ENCODE measurements around the gene EPB41L4B.

Gene EPB41L4B

GRCh38 chr9:109156708-109157107 is 164.2 kb downstream of the EPB41L4B start:
- WGBS (ENCODE audit: insufficient coverage, insufficient read length), result no CpG with 5 or more reads among the region's 8 CpGs
- Histone ChIP-seq H3K4me1 (ENCODE audit: control insufficient read depth, insufficient read depth, low read length) (no peaks in the 10 kb centered on the region), H3K27ac (ENCODE audit: low read length) (no peak overlapping the region), H3K9me3 (ENCODE audit: control insufficient read depth, insufficient read depth, low read length) (no peaks in the 10 kb centered on the region; the same call in 1 of the 2 replicates), H3K36me3 (ENCODE audit: control insufficient read depth, insufficient read depth, low read length) (no peaks in the 10 kb centered on the region), H3K27me3 (ENCODE audit: control insufficient read depth, insufficient read depth, low read length) (no peaks in the 10 kb centered on the region; the same call in 1 of the 2 replicates), H3K4me3 (ENCODE audit: low read length) (no peak overlapping the region)
- no peak for DNase-seq (ENCODE audit: low read depth, low spot score)

GRCh38 chr9:109150925-109151545 is 169.8 kb downstream of the EPB41L4B start:
- no peaks in the 10 kb centered on the region for H3K4me1 ChIP-seq (ENCODE audit: control insufficient read depth, insufficient read depth, low read length)
- no peak overlapping the region for H3K27ac ChIP-seq (ENCODE audit: low read length)
- DNase-seq (ENCODE audit: low read depth, low spot score), result no peak
- no peaks in the 10 kb centered on the region; the same call in 1 of the 2 replicates for H3K27me3 ChIP-seq (ENCODE audit: control insufficient read depth, insufficient read depth, low read length)
- WGBS (ENCODE audit: insufficient coverage, insufficient read length), result no CpG with 5 or more reads among the region's 3 CpGs
- H3K36me3 ChIP-seq (ENCODE audit: control insufficient read depth, insufficient read depth, low read length), result no peaks in the 10 kb centered on the region
- H3K9me3 ChIP-seq (ENCODE audit: control insufficient read depth, insufficient read depth, low read length), result no peaks in the 10 kb centered on the region; the same call in 1 of the 2 replicates
- H3K4me3 ChIP-seq (ENCODE audit: low read length), result no peak overlapping the region

DNA sequence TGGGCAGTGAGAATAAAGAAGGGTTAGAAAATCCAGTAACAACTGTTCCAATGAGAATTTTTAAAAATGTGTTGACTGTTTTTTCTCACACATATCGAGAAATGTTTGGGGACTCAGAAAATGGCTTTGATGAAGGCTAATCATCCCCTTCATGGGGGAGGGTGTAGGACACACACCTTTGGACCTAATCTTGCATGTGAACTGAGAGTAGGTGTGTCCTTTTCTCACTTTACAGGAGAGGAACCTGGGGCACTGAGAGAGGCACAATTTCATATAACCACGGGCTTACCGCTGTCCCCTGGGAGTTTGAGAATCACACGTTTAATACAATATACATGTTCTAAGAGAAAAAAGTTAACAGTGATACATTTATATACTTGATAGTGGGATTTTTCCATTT is 171.1 kb downstream of the EPB41L4B start:
- H3K4me3 ChIP-seq (ENCODE audit: low read length), result no peak overlapping the region
- H3K27ac ChIP-seq (ENCODE audit: low read length), result no peak overlapping the region
- DNase-seq (ENCODE audit: low read depth, low spot score), result no peak
- H3K9me3 ChIP-seq (ENCODE audit: control insufficient read depth, insufficient read depth, low read length), result no peaks in the 10 kb centered on the region; the same call in 1 of the 2 replicates
- no peaks in the 10 kb centered on the region for H3K36me3 ChIP-seq (ENCODE audit: control insufficient read depth, insufficient read depth, low read length)
- no CpG with 5 or more reads among the region's 4 CpGs for WGBS (ENCODE audit: insufficient coverage, insufficient read length)
- H3K4me1 ChIP-seq (ENCODE audit: control insufficient read depth, insufficient read depth, low read length), result no peaks in the 10 kb centered on the region
- H3K27me3 ChIP-seq (ENCODE audit: control insufficient read depth, insufficient read depth, low read length), result no peaks in the 10 kb centered on the region; the same call in 1 of the 2 replicates

DNA sequence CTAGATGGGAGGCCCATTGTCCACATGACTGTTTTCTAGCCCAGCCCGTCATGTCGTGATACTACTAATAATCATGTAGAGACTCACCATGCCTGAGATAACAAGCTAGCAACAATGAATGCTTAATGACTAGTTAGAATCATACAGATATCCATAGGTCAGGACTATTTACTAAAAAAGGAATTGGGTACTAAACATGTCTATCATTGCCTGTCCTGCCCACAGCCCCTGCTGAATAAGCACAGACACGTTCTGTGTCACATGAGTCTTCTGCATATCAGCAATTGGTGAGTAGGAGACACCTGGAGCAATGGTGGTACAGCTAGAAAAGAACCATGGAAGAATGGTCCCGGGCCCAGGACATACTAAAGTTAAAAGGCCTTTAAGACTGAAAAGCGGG is 171.8 kb downstream of the EPB41L4B start:
- H3K27ac ChIP-seq (ENCODE audit: low read length), result no peak overlapping the region
- no peaks in the 10 kb centered on the region for H3K4me1 ChIP-seq (ENCODE audit: control insufficient read depth, insufficient read depth, low read length)
- H3K27me3 ChIP-seq (ENCODE audit: control insufficient read depth, insufficient read depth, low read length), result no peaks in the 10 kb centered on the region; the same call in 1 of the 2 replicates
- no peak overlapping the region for H3K4me3 ChIP-seq (ENCODE audit: low read length)
- H3K9me3 ChIP-seq (ENCODE audit: control insufficient read depth, insufficient read depth, low read length), result no peaks in the 10 kb centered on the region; the same call in 1 of the 2 replicates
- no peak for DNase-seq (ENCODE audit: low read depth, low spot score)
- H3K36me3 ChIP-seq (ENCODE audit: control insufficient read depth, insufficient read depth, low read length), result no peaks in the 10 kb centered on the region
- no CpG with 5 or more reads among the region's 5 CpGs for WGBS (ENCODE audit: insufficient coverage, insufficient read length)

DNA sequence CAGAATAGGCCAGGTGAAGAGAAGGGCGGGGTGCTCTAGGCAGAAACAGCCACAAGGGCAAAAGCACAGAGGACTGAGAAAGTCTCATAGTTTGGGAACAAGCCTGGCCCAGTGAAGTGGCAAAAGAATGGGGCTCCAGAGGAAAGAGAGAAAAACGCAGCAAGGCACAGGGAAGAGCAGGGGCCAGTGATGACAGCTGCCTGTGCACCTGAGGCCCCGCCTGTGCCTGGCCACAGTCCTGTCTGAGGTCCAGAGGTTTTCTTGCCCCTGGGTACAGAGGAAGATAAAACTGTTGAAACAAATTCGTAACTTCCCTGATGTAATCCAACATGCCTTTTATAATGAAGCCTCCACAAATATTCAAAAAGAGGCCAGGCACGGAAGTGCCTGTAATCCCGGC is 175.8 kb downstream of the EPB41L4B start:
- H3K4me3 ChIP-seq (ENCODE audit: low read length), result no peak overlapping the region
- DNase-seq (ENCODE audit: low read depth, low spot score), result no peak
- WGBS (ENCODE audit: insufficient coverage, insufficient read length), result no CpG with 5 or more reads among the region's 6 CpGs
- H3K4me1 ChIP-seq (ENCODE audit: control insufficient read depth, insufficient read depth, low read length), result no peaks in the 10 kb centered on the region
- no peaks in the 10 kb centered on the region for H3K9me3 ChIP-seq (ENCODE audit: control insufficient read depth, insufficient read depth, low read length)
- no peaks in the 10 kb centered on the region for H3K27me3 ChIP-seq (ENCODE audit: control insufficient read depth, insufficient read depth, low read length)
- no peak overlapping the region for H3K27ac ChIP-seq (ENCODE audit: low read length)
- H3K36me3 ChIP-seq (ENCODE audit: control insufficient read depth, insufficient read depth, low read length), result no peaks in the 10 kb centered on the region

- Histone ChIP-seq H3K4me1 (ENCODE audit: control insufficient read depth, insufficient read depth, low read length) (no peaks in the 10 kb centered on the region), H3K27me3 (ENCODE audit: control insufficient read depth, insufficient read depth, low read length) (no peaks in the 10 kb centered on the region), H3K27ac (ENCODE audit: low read length) (no peak overlapping the region), H3K36me3 (ENCODE audit: control insufficient read depth, insufficient read depth, low read length) (no peaks in the 10 kb centered on the region), H3K9me3 (ENCODE audit: control insufficient read depth, insufficient read depth, low read length) (no peaks in the 10 kb centered on the region), H3K4me3 (ENCODE audit: low read length) (no peak overlapping the region)
- no CpG with 5 or more reads among the region's 5 CpGs for WGBS (ENCODE audit: insufficient coverage, insufficient read length)
- DNase-seq (ENCODE audit: low read depth, low spot score), result no peak
Observed at GRCh38 chr9:109143881-109144562, 176.8 kb downstream of the EPB41L4B start.

GRCh38 chr9:109141375-109141774 is 179.5 kb downstream of the EPB41L4B start:
- H3K4me3 ChIP-seq (ENCODE audit: low read length), result no peak overlapping the region
- H3K27me3 ChIP-seq (ENCODE audit: control insufficient read depth, insufficient read depth, low read length), result no peaks in the 10 kb centered on the region
- no peaks in the 10 kb centered on the region for H3K9me3 ChIP-seq (ENCODE audit: control insufficient read depth, insufficient read depth, low read length)
- no peak overlapping the region for H3K27ac ChIP-seq (ENCODE audit: low read length)
- DNase-seq (ENCODE audit: low read depth, low spot score), result no peak
- H3K36me3 ChIP-seq (ENCODE audit: control insufficient read depth, insufficient read depth, low read length), result no peaks in the 10 kb centered on the region
- H3K4me1 ChIP-seq (ENCODE audit: control insufficient read depth, insufficient read depth, low read length), result no peaks in the 10 kb centered on the region
- WGBS (ENCODE audit: insufficient coverage, insufficient read length), result no CpG with 5 or more reads among the region's 5 CpGs

GRCh38 chr9:109139851-109140250 is 181.0 kb downstream of the EPB41L4B start:
- Histone ChIP-seq H3K4me3 (ENCODE audit: low read length) (no peak overlapping the region), H3K4me1 (ENCODE audit: control insufficient read depth, insufficient read depth, low read length) (no peaks in the 10 kb centered on the region), H3K9me3 (ENCODE audit: control insufficient read depth, insufficient read depth, low read length) (no peaks in the 10 kb centered on the region), H3K27ac (ENCODE audit: low read length) (no peak overlapping the region), H3K27me3 (ENCODE audit: control insufficient read depth, insufficient read depth, low read length) (no peaks in the 10 kb centered on the region), H3K36me3 (ENCODE audit: control insufficient read depth, insufficient read depth, low read length) (no peaks in the 10 kb centered on the region)
- WGBS (ENCODE audit: insufficient coverage, insufficient read length), result no CpG with 5 or more reads among the region's 1 CpG
- no peak for DNase-seq (ENCODE audit: low read depth, low spot score)

DNA sequence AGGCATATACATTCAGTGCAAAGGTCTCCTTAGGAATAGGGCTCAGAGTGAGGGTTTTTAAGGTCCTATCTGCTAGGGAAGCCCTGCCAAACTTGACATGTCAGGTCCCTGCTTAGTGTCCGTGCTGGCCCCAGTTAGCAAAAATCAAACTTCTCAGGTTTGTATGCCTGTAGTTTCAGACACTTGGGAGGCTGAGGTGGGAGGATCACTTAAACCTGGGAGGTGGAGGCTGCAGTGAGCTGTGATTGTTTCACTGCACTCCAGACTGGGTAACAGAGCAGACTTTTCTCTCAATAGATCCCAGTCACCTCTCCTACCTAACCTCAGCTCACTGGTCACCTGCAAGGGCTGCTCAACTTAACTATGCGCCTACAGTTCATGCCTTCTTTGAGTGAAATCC is 182.4 kb downstream of the EPB41L4B start:
- Histone ChIP-seq H3K9me3 (ENCODE audit: control insufficient read depth, insufficient read depth, low read length) (no peaks in the 10 kb centered on the region), H3K4me1 (ENCODE audit: control insufficient read depth, insufficient read depth, low read length) (no peaks in the 10 kb centered on the region), H3K27me3 (ENCODE audit: control insufficient read depth, insufficient read depth, low read length) (no peaks in the 10 kb centered on the region), H3K36me3 (ENCODE audit: control insufficient read depth, insufficient read depth, low read length) (no peaks in the 10 kb centered on the region), H3K27ac (ENCODE audit: low read length) (no peak overlapping the region), H3K4me3 (ENCODE audit: low read length) (no peak overlapping the region)
- no CpG with 5 or more reads among the region's 2 CpGs for WGBS (ENCODE audit: insufficient coverage, insufficient read length)
- DNase-seq (ENCODE audit: low read depth, low spot score), result no peak

- DNase-seq (ENCODE audit: low read depth, low spot score), result no peak
- no peaks in the 10 kb centered on the region for H3K9me3 ChIP-seq (ENCODE audit: control insufficient read depth, insufficient read depth, low read length)
- no peaks in the 10 kb centered on the region for H3K27me3 ChIP-seq (ENCODE audit: control insufficient read depth, insufficient read depth, low read length)
- no peak overlapping the region for H3K4me3 ChIP-seq (ENCODE audit: low read length)
- no peaks in the 10 kb centered on the region for H3K4me1 ChIP-seq (ENCODE audit: control insufficient read depth, insufficient read depth, low read length)
- no CpG with 5 or more reads among the region's 1 CpG for WGBS (ENCODE audit: insufficient coverage, insufficient read length)
- H3K27ac ChIP-seq (ENCODE audit: low read length), result no peak overlapping the region
- H3K36me3 ChIP-seq (ENCODE audit: control insufficient read depth, insufficient read depth, low read length), result no peaks in the 10 kb centered on the region
Observed at GRCh38 chr9:109134167-109134578, 186.7 kb downstream of the EPB41L4B start.

GRCh38 chr9:109133533-109133932 is 187.3 kb downstream of the EPB41L4B start:
- H3K27ac ChIP-seq (ENCODE audit: low read length), result no peak overlapping the region
- no peaks in the 10 kb centered on the region for H3K36me3 ChIP-seq (ENCODE audit: control insufficient read depth, insufficient read depth, low read length)
- no peaks in the 10 kb centered on the region for H3K4me1 ChIP-seq (ENCODE audit: control insufficient read depth, insufficient read depth, low read length)
- DNase-seq (ENCODE audit: low read depth, low spot score), result no peak
- no peak overlapping the region for H3K4me3 ChIP-seq (ENCODE audit: low read length)
- H3K9me3 ChIP-seq (ENCODE audit: control insufficient read depth, insufficient read depth, low read length), result no peaks in the 10 kb centered on the region
- H3K27me3 ChIP-seq (ENCODE audit: control insufficient read depth, insufficient read depth, low read length), result no peaks in the 10 kb centered on the region
- WGBS (ENCODE audit: insufficient coverage, insufficient read length), result no CpG with 5 or more reads among the region's 2 CpGs
